SK-N-SH treated with all-trans-retinoic acid at 6 μM for 48 hours (cell line): ENCODE results near the gene ZCCHC14.

Source experiments
- ATAC-seq: fragments of 200-7000 bp; cut with Tn5 transposase; 3 replicates; pipeline ENCODE4 v1.9.1; 2020; ENCODE audit warnings: mild to moderate bottlenecking, moderate library complexity
- ARNTL ChIP-seq: fragments of 450-650 bp; formaldehyde crosslinking; IDR thresholded peaks from 2 replicates; pipeline ENCODE4 v1.5.0; 2020; ENCODE audit warnings: low read depth, mild to moderate bottlenecking, moderate library complexity, borderline replicate concordance
- BACH2 ChIP-seq: fragments of 250-450 bp; sonication (Bioruptor Pico); IDR thresholded peaks from 2 replicates; pipeline ENCODE4 v1.9.0; 2021; ENCODE audit warnings: mild to moderate bottlenecking, borderline replicate concordance
- CREB5 ChIP-seq: fragments of 250-450 bp; sonication (Bioruptor Pico); IDR thresholded peaks from 2 replicates; pipeline ENCODE4 v1.5.1; 2020; ENCODE audit warnings: low read depth, mild to moderate bottlenecking, moderate library complexity
- CSDC2 ChIP-seq: fragments of 250-450 bp; sonication (Bioruptor Pico); IDR thresholded peaks from 2 replicates; pipeline ENCODE4 v1.5.0; 2020; ENCODE audit warnings: mild to moderate bottlenecking, moderate library complexity
- ESRRG ChIP-seq: fragments of 250-450 bp; sonication (Bioruptor Pico); IDR thresholded peaks from 2 replicates; pipeline ENCODE4 v1.6.1; 2021; ENCODE audit warnings: mild to moderate bottlenecking
- ISL1 ChIP-seq: fragments of 250-450 bp; sonication (Bioruptor Pico); IDR thresholded peaks from 2 replicates; pipeline ENCODE4 v2.1.2; 2022; ENCODE audit warnings: mild to moderate bottlenecking, moderate library complexity
- OSR1 ChIP-seq: fragments of 250-450 bp; sonication (Bioruptor Pico); IDR thresholded peaks from 2 replicates; pipeline ENCODE4 v1.8.0; 2022; ENCODE audit warnings: moderate library complexity, mild to moderate bottlenecking, inconsistent platforms
- PPARA ChIP-seq: fragments of 250-450 bp; sonication (Bioruptor Pico); IDR thresholded peaks from 2 replicates; pipeline ENCODE4 v1.5.0; 2020; ENCODE audit warnings: mild to moderate bottlenecking, borderline replicate concordance
- RARB ChIP-seq: fragments of 250-450 bp; sonication (Bioruptor Pico); IDR thresholded peaks from 2 replicates; pipeline ENCODE4 v1.8.0; 2021; ENCODE audit warnings: mild to moderate bottlenecking, moderate library complexity
- SNAI2 ChIP-seq: fragments of 250-450 bp; sonication (Bioruptor Pico); IDR thresholded peaks from 2 replicates; pipeline ENCODE4 v1.5.0; 2020; ENCODE audit warnings: mild to moderate bottlenecking, moderate library complexity
- TCF4 ChIP-seq: fragments of 250-450 bp; sonication (Bioruptor Pico); IDR thresholded peaks from 2 replicates; pipeline ENCODE4 v1.8.0; 2021; ENCODE audit warnings: mild to moderate bottlenecking, moderate library complexity, borderline replicate concordance
- TOX ChIP-seq: fragments of 250-450 bp; sonication (Bioruptor Pico); IDR thresholded peaks from 2 replicates; pipeline ENCODE4 v1.8.0; 2021; ENCODE audit warnings: mild to moderate bottlenecking, moderate library complexity, borderline replicate concordance
- TSHZ2 ChIP-seq: fragments of 250-450 bp; sonication (Bioruptor Pico); IDR thresholded peaks from 2 replicates; pipeline ENCODE4 v1.5.0; 2020; ENCODE audit warnings: mild to moderate bottlenecking, moderate library complexity
- ZC3H10 ChIP-seq: fragments of 250-450 bp; sonication (Bioruptor Pico); IDR thresholded peaks from 2 replicates; pipeline ENCODE4 v1.5.1; 2021; ENCODE audit warnings: mild to moderate bottlenecking, moderate library complexity
- ZFP3 ChIP-seq: fragments of 250-450 bp; sonication (Bioruptor Pico); IDR thresholded peaks from 2 replicates; pipeline ENCODE4 v1.5.0; 2020; ENCODE audit warnings: mild to moderate bottlenecking, moderate library complexity
- ZFP30 ChIP-seq: fragments of 450-650 bp; formaldehyde crosslinking; IDR thresholded peaks from 2 replicates; pipeline ENCODE4 v1.5.0; 2022; ENCODE audit warnings: mild to moderate bottlenecking, moderate library complexity
- ZNF70 ChIP-seq: fragments of 450-650 bp; formaldehyde crosslinking; IDR thresholded peaks from 2 replicates; pipeline ENCODE4 v1.5.0; 2020; ENCODE audit warnings: mild to moderate bottlenecking, moderate library complexity
- TF ChIP-seq, protein P1 (sequence below): fragments of 250-450 bp; sonication (Bioruptor Pico); IDR thresholded peaks from 2 replicates; pipeline ENCODE4 v1.8.0; 2021; ENCODE audit warnings: low read depth, mild to moderate bottlenecking, moderate library complexity, borderline replicate concordance

Gene ZCCHC14

DNA sequence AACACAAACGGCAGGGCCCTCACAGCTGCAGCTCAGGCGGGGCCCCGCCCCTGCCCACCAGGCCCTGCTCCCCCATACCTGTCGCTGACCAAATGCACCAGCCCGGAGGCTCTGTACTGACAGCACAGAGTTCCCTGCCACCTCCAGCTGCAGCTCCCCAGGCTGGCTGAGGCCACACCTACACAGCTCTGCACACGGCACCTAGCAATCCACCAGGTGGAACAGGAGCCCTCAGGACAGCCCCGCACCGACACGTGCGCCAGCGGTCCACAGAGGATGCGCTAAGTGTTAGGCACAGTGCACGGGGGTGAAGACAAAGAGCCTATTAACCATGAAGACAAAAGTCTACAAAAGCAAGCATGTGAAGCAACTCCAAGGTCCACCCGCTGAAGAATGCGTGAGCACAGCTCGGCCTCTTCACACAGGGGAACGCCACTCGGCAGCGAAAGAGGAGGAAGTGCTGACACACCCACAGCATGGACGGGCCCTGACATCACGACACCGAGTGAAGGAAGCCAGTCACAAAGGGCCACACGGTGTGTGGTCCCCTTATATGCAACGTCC, 5.4 kb downstream of the ZCCHC14 start:
- no peak for ATAC-seq
- TF ChIP-seq CREB5 (CRISPR knock-in tag) = no peak
- TF ChIP-seq ZFP30 = no peak
- TF ChIP-seq PPARA = no peak
- TF ChIP-seq TCF4 (CRISPR knock-in tag) = no peak
- TF ChIP-seq ESRRG (CRISPR knock-in tag) = no peak
- no peak for TF ChIP-seq TOX (CRISPR knock-in tag)
- no peak for TF ChIP-seq OSR1
- TF ChIP-seq TSHZ2 (CRISPR knock-in tag) = no peak
- TF ChIP-seq BACH2 (CRISPR knock-in tag) = no peak
- no peak for TF ChIP-seq ZNF70 (CRISPR knock-in tag)
- TF ChIP-seq, protein P1, sequence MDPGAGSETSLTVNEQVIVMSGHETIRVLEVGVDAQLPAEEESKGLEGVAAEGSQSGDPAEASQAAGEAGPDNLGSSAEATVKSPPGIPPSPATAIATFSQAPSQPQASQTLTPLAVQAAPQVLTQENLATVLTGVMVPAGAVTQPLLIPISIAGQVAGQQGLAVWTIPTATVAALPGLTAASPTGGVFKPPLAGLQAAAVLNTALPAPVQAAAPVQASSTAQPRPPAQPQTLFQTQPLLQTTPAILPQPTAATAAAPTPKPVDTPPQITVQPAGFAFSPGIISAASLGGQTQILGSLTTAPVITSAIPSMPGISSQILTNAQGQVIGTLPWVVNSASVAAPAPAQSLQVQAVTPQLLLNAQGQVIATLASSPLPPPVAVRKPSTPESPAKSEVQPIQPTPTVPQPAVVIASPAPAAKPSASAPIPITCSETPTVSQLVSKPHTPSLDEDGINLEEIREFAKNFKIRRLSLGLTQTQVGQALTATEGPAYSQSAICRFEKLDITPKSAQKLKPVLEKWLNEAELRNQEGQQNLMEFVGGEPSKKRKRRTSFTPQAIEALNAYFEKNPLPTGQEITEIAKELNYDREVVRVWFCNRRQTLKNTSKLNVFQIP (CRISPR knock-in tag) = no peak

DNA sequence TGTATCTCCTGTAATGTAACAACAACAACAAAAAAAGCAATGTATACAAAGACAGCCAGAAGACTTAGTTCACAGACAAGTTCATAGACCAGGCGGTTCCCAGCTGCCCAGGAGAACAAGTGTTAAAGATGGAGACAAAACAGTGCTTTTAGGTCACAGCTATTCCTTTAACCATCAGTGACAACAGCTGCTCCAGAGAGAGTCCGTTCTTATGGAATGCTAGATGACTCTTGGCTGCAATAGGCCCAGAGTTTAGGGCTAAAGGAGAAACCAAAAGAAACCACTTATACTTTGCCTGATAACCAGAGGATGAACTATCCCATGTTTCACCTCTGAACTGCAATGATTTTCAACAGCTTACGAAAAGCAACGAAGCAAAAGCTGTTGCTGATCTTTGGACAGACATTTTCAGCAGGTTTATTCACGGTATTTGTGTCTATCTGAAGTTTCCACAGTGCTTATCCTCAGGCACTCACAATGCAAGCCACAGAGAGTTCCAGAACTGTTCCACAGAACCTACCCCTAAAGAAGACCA, 6.0 kb downstream of the ZCCHC14 start:
- ATAC-seq = no peak
- TF ChIP-seq, protein P1 (CRISPR knock-in tag) = no peak
- TF ChIP-seq TOX (CRISPR knock-in tag) (no peak), CSDC2 (CRISPR knock-in tag) (no peak), ZFP30 (no peak), ZNF70 (CRISPR knock-in tag) (no peak), ZFP3 (CRISPR knock-in tag) (no peak), SNAI2 (CRISPR knock-in tag) (no peak), RARB (CRISPR knock-in tag) (no peak), OSR1 (no peak), CREB5 (CRISPR knock-in tag) (no peak), ARNTL (no peak), ISL1 (CRISPR knock-in tag) (no peak), TSHZ2 (CRISPR knock-in tag) (no peak), BACH2 (CRISPR knock-in tag) (no peak), ZC3H10 (CRISPR knock-in tag) (no peak)
- TF ChIP-seq, all 23 proteins: peak for 0
